ENCODE data around the gene TMEM119. TPM values are rescaled to one million over a fixed set of nuclear protein-coding genes. Genes with fewer than 3 reads are reported as not detected.
A peak's percentile ranks its signal among the peaks of the same experiment; 100 is the strongest.

TMEM119 gene
- total and polyA plus RNA-seq, 2 of the 8 experiments (the other 6 are each of a cell fraction or from before 2014, with no cell fraction given), result 0.35 to 0.61 TPM

GRCh38 chr12:108573317-108573716 is 24.6 kb downstream of the TMEM119 start (continued):
- no peak for TF ChIP-seq CHD7 (IDR thresholded peaks at IDR 0.05; ENCODE audit: insufficient replicate concordance, low read length)
- TF ChIP-seq KDM4A (IDR thresholded peaks at IDR 0.05; ENCODE audit: low read depth, low read length, severe bottlenecking), result no peak
- TF ChIP-seq YY1 (IDR thresholded peaks at IDR 0.05; ENCODE audit: low read depth, low read length), result no peak
- TF ChIP-seq NANOG (IDR thresholded peaks at IDR 0.05; ENCODE audit: insufficient read depth, low read depth, low read length, poor library complexity, severe bottlenecking), result no peak
- TF ChIP-seq MAFK (IDR thresholded peaks at IDR 0.05; ENCODE audit: low read depth, low read length), result peak; percentile 64; the same call in 1 of the 2 replicates
- no peak for TF ChIP-seq TCF12 (IDR thresholded peaks at IDR 0.05; ENCODE audit: low read depth, low read length)
